Keratinocyte (primary cell): ENCODE results near the gene FABP6. TPM values are rescaled to one million over a fixed set of nuclear protein-coding genes. Genes with fewer than 3 reads are reported as not detected.

Experiments used
- DNase-seq: peaks from one replicate; pipeline ENCODE4 v3.0.0-alpha.2; 2011; ENCODE audit warnings: low read depth, missing footprints, low spot score
- FAIRE-seq: peaks from 2 replicates; lab custom pipeline; 2011; peaks lifted over from hg19 to GRCh38; lab: Jason Lieb, UNC
- H2AFZ ChIP-seq: 2 replicates; pipeline ENCODE4 v1.6.0; 2012; ENCODE audit warnings: low read length, control low read depth, inconsistent platforms; ENCODE audit not compliant: control insufficient read depth
- H3K27ac ChIP-seq: 2 replicates; pipeline ENCODE4 v1.5.1; 2011; ENCODE audit warnings: low read length; ENCODE audit not compliant: control insufficient read depth, insufficient read depth
- H3K27me3 ChIP-seq: 3 replicates; pipeline ENCODE4 v1.6.0; 2011; ENCODE audit warnings: low read length; ENCODE audit not compliant: control insufficient read depth, insufficient read depth; ENCODE audit errors: extremely low read depth
- H3K36me3 ChIP-seq, 2 experiments: 2 replicates in 1 of 2; 3 replicates in 1 of 2; pipeline ENCODE4 v1.5.1; 2011; ENCODE audit warnings: low read length in 2 of 2, mild to moderate bottlenecking in 1 of 2; ENCODE audit not compliant: control insufficient read depth in 2 of 2, insufficient read depth in 2 of 2; ENCODE audit errors: extremely low read depth in 1 of 2
- H3K4me1 ChIP-seq: 3 replicates; pipeline ENCODE4 v1.5.1; 2011; ENCODE audit warnings: low read length; ENCODE audit not compliant: control insufficient read depth, insufficient read depth; ENCODE audit errors: extremely low read depth
- H3K4me2 ChIP-seq: 3 replicates; pipeline ENCODE4 v1.6.0; 2011; ENCODE audit warnings: low read depth, low read length; ENCODE audit not compliant: control insufficient read depth, insufficient read depth; ENCODE audit errors: extremely low read depth
- H3K4me3 ChIP-seq, 3 experiments: fragments of 200-600 bp in 1 of 3; sonication (generic) in 1 of 3; 2 replicates in 2 of 3; 3 replicates in 1 of 3; pipeline ENCODE4 v1.5.1; 2011 to 2016; ENCODE audit warnings: low read length in 3 of 3, mild to moderate bottlenecking in 3 of 3, control low read depth in 2 of 3, inconsistent platforms in 1 of 3, low read depth in 1 of 3, mixed read lengths in 1 of 3, mixed run types in 1 of 3, moderate library complexity in 1 of 3; ENCODE audit not compliant: control insufficient read depth in 2 of 3, insufficient read depth in 2 of 3; ENCODE audit errors: extremely low read depth in 1 of 3
- H3K79me2 ChIP-seq: 2 replicates; pipeline ENCODE4 v1.6.0; 2012; ENCODE audit warnings: low read length; ENCODE audit not compliant: control insufficient read depth, insufficient read depth
- H3K9ac ChIP-seq: 3 replicates; pipeline ENCODE4 v1.6.0; 2011; ENCODE audit warnings: low read length; ENCODE audit not compliant: control insufficient read depth, insufficient read depth; ENCODE audit errors: extremely low read depth
- H3K9me1 ChIP-seq: 3 replicates; pipeline ENCODE4 v1.6.0; 2011; ENCODE audit warnings: low read length; ENCODE audit not compliant: control insufficient read depth, insufficient read depth; ENCODE audit errors: extremely low read depth
- H3K9me3 ChIP-seq: 2 replicates; pipeline ENCODE4 v1.5.1; 2012; ENCODE audit warnings: low read depth, low read length; ENCODE audit not compliant: control insufficient read depth
- H4K20me1 ChIP-seq: 3 replicates; pipeline ENCODE4 v1.6.0; 2011; ENCODE audit warnings: low read length; ENCODE audit not compliant: control insufficient read depth, insufficient read depth; ENCODE audit errors: extremely low read depth
- EZH2 ChIP-seq: IDR thresholded peaks from one replicate; pipeline ENCODE4 v1.6.1; 2012; ENCODE audit warnings: inconsistent platforms, mild to moderate bottlenecking, low read length, moderate library complexity
- dilution Hi-C: fragments of 300-500 bp; cut with MboI; formaldehyde crosslinking; loops from one replicate; pipeline ENCODE4 v1.7.0; 2020; ENCODE audit warnings: low sequenced_read_pairs; ENCODE audit not compliant: extremely low pct_ligation_motif_present
- polyA plus RNA-seq, 5 experiments: library from polyadenylated mRNA; depleted of rRNA in 3 of 5; stranded (reverse) in 3 of 5; stranded (forward) in 1 of 5; unstranded in 1 of 5; fragments of >200 nt; gene quantifications; 1 replicate in 1 of 5; 2 replicates in 3 of 5; 3 replicates in 1 of 5; pipeline versions ENCODE4 v1.2.1 to v1.2.3, GENCODE V29; 2011 to 2012; ENCODE audit warnings: missing spikeins in 2 of 5, low read depth in 1 of 5, low replicate concordance in 1 of 5
- TF ChIP-seq, protein P1 (sequence below), 3 experiments: IDR thresholded peaks in 1 of 3; conservative IDR thresholded peaks in 1 of 3; optimal IDR thresholded peaks in 1 of 3; 2 replicates in 2 of 3; 3 replicates in 1 of 3; pipeline versions ENCODE3 to v1.5.1; 2011; ENCODE audit warnings: low read length in 3 of 3, mild to moderate bottlenecking in 3 of 3, moderate library complexity in 2 of 3, control low read depth in 1 of 3, inconsistent platforms in 1 of 3; ENCODE audit not compliant: insufficient read depth in 2 of 3; ENCODE audit errors: extremely low read depth in 1 of 3

FABP6 gene
- polyA plus RNA-seq, 1 donor (not counting 4 experiments of a cell fraction or from before 2014, with no cell fraction given): 0.25 TPM

DNA sequence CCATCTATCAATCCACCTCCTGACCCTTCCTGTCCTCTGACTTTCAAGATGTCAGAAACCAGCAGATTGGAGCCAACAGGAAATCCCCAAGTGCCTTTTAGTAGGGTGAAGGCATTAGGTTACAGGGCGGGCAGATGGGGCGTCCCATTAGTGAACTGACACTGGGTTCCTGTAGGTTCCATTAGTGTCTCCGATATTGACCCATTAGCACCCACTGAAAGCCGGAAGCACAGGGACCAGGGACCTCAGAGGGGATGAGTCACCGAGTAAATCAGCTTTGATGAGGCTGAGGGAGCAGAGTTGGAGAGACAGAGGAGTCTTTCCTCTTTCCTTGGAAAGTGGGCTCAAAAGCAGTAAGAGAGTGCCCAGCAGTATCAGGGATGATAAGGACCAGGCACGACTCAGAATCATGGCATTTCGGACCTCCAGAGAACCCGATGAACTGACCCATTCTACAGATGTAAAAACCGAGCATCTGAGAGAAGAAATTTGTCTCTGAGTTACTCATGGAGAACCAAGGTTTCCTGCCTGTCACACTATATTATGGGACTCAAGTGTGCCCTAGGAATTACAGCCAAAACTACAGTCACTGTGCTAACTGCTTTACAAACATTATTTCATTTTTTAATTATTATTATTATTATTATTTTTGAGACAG is 47.2 kb upstream of the FABP6 start:
- FAIRE-seq: no peak
- dilution Hi-C loops: no loop called here

DNA sequence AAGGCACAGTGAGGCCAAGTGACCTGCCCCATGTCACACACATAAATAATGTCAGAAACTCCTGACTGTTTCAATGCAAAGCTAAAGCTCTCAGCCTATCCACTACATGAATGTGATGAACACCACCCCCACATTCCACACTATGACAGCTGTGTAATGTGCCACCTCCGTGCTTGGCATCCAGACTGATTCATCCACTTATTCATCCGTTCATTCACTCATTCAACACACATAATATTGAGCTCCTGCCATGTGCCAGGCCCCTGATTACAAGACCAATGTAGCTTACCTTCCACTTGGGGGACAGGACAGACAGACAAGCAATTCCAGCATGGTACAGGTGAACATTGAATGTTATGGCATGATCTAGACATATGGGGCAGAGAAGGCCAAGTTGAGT is 46.2 kb upstream of the FABP6 start:
- Histone ChIP-seq H3K9ac (no peak overlapping the region), H3K4me1 (peaks cover 6% of the 10 kb centered on the region), H3K27me3 (no peaks in the 10 kb centered on the region), H3K9me3 (peaks cover 6% of the 10 kb centered on the region), H3K79me2 (no peaks in the 10 kb centered on the region), H3K27ac (no peak overlapping the region), H3K36me3 (no peaks in the 10 kb centered on the region), H4K20me1 (no peaks in the 10 kb centered on the region), H3K9me1 (no peaks in the 10 kb centered on the region), H3K4me3 (no peak overlapping the region), H2AFZ (no peak overlapping the region), H3K4me2 (no peak overlapping the region)
- DNase-seq (no peak), FAIRE-seq (peak; percentile 87)
- no peak for TF ChIP-seq EZH2
- TF ChIP-seq, protein P1, sequence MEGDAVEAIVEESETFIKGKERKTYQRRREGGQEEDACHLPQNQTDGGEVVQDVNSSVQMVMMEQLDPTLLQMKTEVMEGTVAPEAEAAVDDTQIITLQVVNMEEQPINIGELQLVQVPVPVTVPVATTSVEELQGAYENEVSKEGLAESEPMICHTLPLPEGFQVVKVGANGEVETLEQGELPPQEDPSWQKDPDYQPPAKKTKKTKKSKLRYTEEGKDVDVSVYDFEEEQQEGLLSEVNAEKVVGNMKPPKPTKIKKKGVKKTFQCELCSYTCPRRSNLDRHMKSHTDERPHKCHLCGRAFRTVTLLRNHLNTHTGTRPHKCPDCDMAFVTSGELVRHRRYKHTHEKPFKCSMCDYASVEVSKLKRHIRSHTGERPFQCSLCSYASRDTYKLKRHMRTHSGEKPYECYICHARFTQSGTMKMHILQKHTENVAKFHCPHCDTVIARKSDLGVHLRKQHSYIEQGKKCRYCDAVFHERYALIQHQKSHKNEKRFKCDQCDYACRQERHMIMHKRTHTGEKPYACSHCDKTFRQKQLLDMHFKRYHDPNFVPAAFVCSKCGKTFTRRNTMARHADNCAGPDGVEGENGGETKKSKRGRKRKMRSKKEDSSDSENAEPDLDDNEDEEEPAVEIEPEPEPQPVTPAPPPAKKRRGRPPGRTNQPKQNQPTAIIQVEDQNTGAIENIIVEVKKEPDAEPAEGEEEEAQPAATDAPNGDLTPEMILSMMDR (optimal IDR thresholded peaks at IDR 0.05 in 1 of 3, IDR thresholded peaks at IDR 0.05 in 1 of 3, conservative IDR thresholded peaks at IDR 0.05 in 1 of 3; ENCODE audit: extremely low read depth in 1 of 3, insufficient read depth in 2 of 3, low read length in 3 of 3): no peak
- dilution Hi-C loops: no loop called here

More for the DNA sequence above, 47.2 kb upstream of the FABP6 start:
- H3K9me1 ChIP-seq: no peaks in the 10 kb centered on the region
- no peak overlapping the region for H3K27ac ChIP-seq
- H3K36me3 ChIP-seq: no peaks in the 10 kb centered on the region
- no peak overlapping the region for H2AFZ ChIP-seq
- H4K20me1 ChIP-seq: no peaks in the 10 kb centered on the region
- H3K4me2 ChIP-seq: no peak overlapping the region
- DNase-seq: no peak
- no peak overlapping the region for H3K4me3 ChIP-seq
- no peaks in the 10 kb centered on the region for H3K79me2 ChIP-seq
- no peak overlapping the region for H3K9ac ChIP-seq
- H3K9me3 ChIP-seq: peaks cover 6% of the 10 kb centered on the region
- peaks cover 4% of the 10 kb centered on the region for H3K4me1 ChIP-seq
- no peak for TF ChIP-seq EZH2
- TF ChIP-seq, protein P1 (optimal IDR thresholded peaks at IDR 0.05 in 1 of 3, IDR thresholded peaks at IDR 0.05 in 1 of 3, conservative IDR thresholded peaks at IDR 0.05 in 1 of 3; ENCODE audit: extremely low read depth in 1 of 3, insufficient read depth in 2 of 3, low read length in 3 of 3): no peak
- no peaks in the 10 kb centered on the region for H3K27me3 ChIP-seq
